HPDE6-E6E7 (cell line): ENCODE data around the gene KRTAP15-1.

ENCODE experiments used
- DNase-seq: peaks from one replicate; pipeline ENCODE4 v3.0.0; 2011; ENCODE audit warnings: missing footprints; ENCODE audit errors: extremely low spot score

The KRTAP15-1 gene

DNA sequence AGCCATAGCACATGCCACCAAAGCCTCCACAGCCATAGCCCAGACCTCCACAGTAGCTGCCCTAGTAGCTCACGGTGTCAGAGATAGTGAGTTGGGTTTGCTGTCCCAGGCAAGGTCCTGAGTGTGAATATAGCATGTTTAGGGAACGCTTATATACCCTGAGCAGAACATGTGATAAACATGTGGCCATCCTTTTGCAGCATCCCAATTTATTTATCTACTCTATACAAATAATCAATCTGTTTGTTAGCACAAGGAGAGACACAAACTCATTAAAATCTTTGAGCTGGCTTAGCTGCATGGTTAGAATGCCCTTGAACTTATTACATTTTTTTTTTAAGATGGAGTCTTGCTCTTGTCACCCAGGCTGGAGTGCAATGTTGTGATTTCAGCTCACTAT, 47.3 kb downstream of the KRTAP15-1 start, which contains the start of gene KRTAP19-2:
TSS of gene KRTAP19-2 (minus strand) at position 101 of the 400 bp plus-strand sequence. CDS start at position 13, 88 bp downstream.
- DNase-seq: no peak
